Stimulated activated CD8-positive, alpha-beta memory T cell treated with anti-CD3 and anti-CD28 coated beads, Interleukin-15, amount 100 ng/mL, for 4 hours (primary cell): ENCODE measurements around the gene CA5A.
A peak's percentile ranks its signal among the peaks of the same experiment; 100 is the strongest.

Experiments
- DNase-seq, 2 donors: peaks; one replicate each; pipeline ENCODE4 v3.0.0-alpha.2; 2020; ENCODE audit warnings: low read depth in 2 of 2

Gene CA5A

GRCh38 chr16:87963400-87963799, 27.1 kb upstream of the CA5A start:
- DNase-seq = peak; percentile 59 to 68

DNA sequence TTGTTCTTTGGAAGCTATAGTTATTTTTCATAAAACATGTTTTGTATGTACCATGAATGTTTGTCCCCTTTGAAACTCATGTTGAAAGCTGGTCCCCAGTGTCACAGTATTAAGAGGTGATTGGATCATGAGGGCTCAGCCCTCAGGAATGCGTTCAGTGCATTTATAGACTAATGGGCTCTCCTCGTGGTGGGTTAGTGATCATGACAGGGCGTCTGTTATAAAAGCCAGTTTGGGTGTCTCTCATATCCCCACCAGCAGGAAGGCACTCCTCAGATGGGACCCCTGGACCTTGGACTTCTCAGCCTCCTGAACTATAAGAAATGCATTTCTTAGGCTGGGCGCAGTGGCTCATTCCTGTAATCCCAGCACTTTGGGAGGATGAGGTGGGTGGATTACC, 25.3 kb upstream of the CA5A start:
- no peak for DNase-seq

- DNase-seq = no peak
Measured at GRCh38 chr16:87960852-87961251, 24.5 kb upstream of the CA5A start.

DNA sequence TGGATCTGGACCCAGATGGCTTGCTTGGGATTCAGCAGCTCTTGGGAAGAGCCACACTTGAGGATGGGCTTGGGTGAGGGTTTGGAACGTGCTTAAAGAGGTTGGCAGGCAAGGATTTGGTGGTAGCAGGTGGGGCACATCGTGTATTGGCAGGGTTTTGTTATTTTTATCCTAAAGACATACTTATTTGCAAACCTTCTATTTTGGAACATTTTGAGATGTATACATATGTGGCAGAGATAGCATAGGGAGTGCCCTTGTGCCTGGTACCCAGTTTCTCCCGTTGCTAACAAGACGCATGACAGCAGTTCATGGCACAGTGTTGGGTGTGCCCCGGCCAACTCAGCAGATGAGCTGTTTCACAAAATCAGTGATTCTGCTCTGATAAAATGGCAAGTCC, 24.0 kb upstream of the CA5A start:
- DNase-seq = no peak

GRCh38 chr16:87959391-87959990, 23.2 kb upstream of the CA5A start:
- DNase-seq = no peak

GRCh38 chr16:87958632-87959031, 22.3 kb upstream of the CA5A start:
- DNase-seq = no peak

DNA sequence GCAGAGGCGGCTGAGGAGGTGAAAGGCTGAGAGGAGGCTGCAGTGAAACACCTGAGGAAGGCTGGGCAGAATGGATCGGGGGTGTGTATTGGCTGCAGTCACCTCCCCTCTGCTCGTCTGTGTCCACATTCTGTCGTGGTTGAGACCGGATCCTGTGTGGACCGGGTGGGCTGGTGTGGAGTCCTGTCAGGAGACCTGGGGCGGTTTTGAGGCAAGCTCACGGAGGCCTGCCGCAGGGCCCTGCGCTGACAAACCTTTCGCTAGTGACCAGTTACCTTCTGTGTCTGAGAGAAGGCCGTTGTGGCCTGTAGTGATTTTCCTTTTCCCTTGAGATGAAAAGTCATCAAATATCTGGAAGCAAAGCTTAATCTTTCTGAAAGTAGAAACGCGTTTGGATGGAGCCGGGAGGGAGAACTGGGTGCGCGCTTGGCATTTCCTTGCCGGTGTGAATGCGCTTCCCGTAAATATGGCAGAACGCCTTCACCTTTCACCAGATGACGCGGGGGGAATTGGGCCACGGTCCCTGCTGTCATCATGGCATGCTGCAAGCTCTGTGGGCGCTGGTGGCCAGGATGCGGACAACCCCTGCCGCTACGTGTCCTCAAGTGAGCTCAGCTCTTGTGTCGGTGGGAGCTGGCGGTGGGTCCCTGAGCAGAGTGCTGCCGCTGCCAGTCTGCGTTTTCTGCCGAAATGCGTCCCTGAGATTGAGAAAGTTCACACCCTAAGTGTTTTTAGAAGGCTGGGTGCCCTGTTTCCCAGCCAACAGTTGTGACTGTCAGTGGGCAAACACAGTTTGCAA, 21.2 kb upstream of the CA5A start:
- no peak for DNase-seq

GRCh38 chr16:87956365-87957231, 20.3 kb upstream of the CA5A start:
- peak; percentile 50 to 57 for DNase-seq

DNA sequence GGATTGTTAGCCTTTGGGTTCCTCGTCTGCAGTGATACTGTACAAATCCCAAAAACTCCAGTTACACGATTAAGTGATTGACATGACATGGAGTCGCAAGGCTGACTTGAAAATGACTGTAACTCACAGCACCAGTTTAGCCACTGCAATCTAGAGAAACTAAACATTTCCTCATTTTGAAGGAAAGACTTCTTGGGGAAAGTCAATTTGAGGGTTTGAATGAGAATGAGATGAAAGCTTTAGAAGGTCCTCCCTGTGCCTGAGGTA, 19.7 kb upstream of the CA5A start:
- no peak for DNase-seq

GRCh38 chr16:87955302-87956097, 19.2 kb upstream of the CA5A start:
- no peak for DNase-seq

- no peak for DNase-seq
Measured at GRCh38 chr16:87954826-87955225, 18.5 kb upstream of the CA5A start.

- DNase-seq = no peak
Measured at GRCh38 chr16:87954361-87954760, 18.0 kb upstream of the CA5A start.

GRCh38 chr16:87953308-87954215, 17.2 kb upstream of the CA5A start:
- no peak for DNase-seq

DNA sequence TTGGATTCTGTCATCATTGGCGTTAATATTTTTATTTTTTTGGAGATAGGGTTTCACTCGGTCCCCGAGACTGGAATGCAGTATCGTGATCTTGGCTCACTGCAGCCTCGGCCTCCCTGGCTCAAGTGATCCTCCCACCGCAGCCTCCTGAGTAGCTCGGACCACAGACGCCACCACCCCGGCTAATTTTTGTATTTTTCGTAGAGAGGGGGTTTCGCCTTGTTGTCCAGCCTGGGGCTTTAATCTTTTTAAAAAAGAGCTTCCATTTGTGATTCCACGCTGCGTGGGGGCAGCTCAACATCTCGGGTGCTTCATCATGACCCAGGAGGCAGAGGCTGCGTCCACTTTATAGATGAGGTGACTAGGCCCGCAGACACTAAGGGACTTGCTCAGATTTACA, 16.4 kb upstream of the CA5A start:
- no peak for DNase-seq

DNA sequence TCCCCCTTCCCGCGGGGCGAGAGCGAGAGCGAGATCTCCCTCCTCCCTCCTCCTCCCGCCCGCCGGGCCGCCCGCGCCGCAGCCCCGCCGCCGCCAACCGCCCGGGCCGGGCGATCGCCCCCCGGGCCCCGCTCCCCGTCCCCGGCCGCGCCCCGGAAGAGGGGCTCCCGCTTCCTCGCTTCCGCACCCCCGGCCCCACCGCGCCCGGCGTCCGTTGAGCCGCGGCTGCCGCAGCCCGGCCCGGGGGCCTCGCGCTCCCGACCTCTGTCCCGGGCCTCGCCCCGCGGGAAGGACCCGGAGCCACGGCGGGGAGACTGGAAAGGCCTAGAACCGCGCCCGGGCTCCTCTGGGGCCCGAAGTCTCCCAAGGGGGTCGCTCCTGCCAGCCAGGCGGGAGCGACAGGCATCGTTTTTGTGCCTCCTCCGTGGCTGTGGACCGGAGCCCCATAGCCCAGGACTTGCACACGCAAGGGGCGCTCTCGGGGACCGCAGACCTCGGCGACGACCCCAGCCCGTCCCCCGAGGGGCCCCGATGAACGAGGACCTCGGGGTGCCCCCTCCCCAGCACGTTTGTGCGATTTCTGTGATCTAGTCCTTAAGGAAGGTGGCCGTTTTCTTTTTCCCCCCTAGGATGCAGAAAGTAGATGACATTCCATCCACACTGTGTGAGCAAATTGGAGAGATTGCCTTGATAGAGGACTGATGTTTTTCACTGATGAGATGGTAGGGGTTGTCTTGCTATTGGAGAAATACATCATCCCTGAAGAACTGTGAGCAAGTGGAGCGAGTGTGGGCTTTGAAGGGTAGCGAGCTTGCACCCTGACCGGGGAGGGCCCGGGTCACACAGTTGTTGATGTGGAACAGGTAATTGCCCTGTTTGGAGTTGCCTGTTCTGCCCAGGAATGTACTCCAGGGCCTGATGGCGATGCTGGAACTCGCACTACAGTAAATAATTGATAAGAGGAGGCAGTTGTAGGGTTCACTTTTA, 15.5 kb upstream of the CA5A start:
- no peak for DNase-seq

- DNase-seq = peak; percentile 93 to 97
Measured at GRCh38 chr16:87950765-87951551, 14.6 kb upstream of the CA5A start, which contains the start of gene BANP. Gene BANP, plus strand, starts transcription at chr16:87951434. Its CDS starts 23,682 bp downstream, at chr16:87975116.

- DNase-seq = no peak
Measured at GRCh38 chr16:87949071-87949744, 12.9 kb upstream of the CA5A start.

GRCh38 chr16:87948735-87949070, 12.4 kb upstream of the CA5A start:
- DNase-seq = no peak
